Hepatocyte (in vitro differentiated cells): Measurements from ENCODE around the gene SRPK3.

Experiments
- CTCF ChIP-seq: fragments of 200-600 bp; sonication (generic); IDR thresholded peaks from 2 replicates; pipeline ENCODE4 v1.5.1; 2016; ENCODE audit warnings: antibody characterized with exemption, mild to moderate bottlenecking; ENCODE audit not compliant: poor library complexity
- EZH2 ChIP-seq: fragments of 200-600 bp; sonication (generic); IDR thresholded peaks from 2 replicates; pipeline ENCODE4 v1.6.1; 2016; ENCODE audit warnings: antibody characterized with exemption, mild to moderate bottlenecking, borderline replicate concordance
- EZH2phosphoT487 ChIP-seq: fragments of 200-600 bp; sonication (generic); IDR thresholded peaks from one replicate; pipeline ENCODE4 v1.6.1; 2018; ENCODE audit warnings: antibody characterized with exemption, mild to moderate bottlenecking, low read depth, moderate library complexity; ENCODE audit not compliant: unreplicated experiment, severe bottlenecking

- no peak for TF ChIP-seq CTCF
- TF ChIP-seq EZH2phosphoT487: no peak
- no peak for TF ChIP-seq EZH2
These were observed 10.0 kb upstream of the SRPK3 start for GRCh38 chrX:153770601-153771414.
